HepG2 (cell line): ENCODE data around the gene CBX5. TPM values are rescaled to one million over a fixed set of nuclear protein-coding genes. Genes with fewer than 3 reads are reported as not detected.
A peak's percentile ranks its signal among the peaks of the same experiment; 100 is the strongest.

Experiments used
- BCL6 ChIP-seq: IDR thresholded peaks from 2 replicates; pipeline ENCODE4 v1.6.1; 2016; ENCODE audit warnings: missing genetic modification reagents, missing compliant biosample characterization
- CEBPG ChIP-seq: IDR thresholded peaks from 2 replicates; pipeline ENCODE4 v1.6.1; 2016
- CHCHD3 ChIP-seq: sonication (generic); formaldehyde crosslinking; IDR thresholded peaks from 2 replicates; pipeline ENCODE4 v1.8.0; 2022; ENCODE audit warnings: mild to moderate bottlenecking, missing genetic modification reagents, moderate library complexity
- FOSL2 ChIP-seq: sonication (generic); formaldehyde crosslinking; IDR thresholded peaks from 2 replicates; pipeline ENCODE4 v1.4.0; 2020; ENCODE audit warnings: missing genetic modification reagents
- GZF1 ChIP-seq: sonication (generic); formaldehyde crosslinking; IDR thresholded peaks from 2 replicates; pipeline ENCODE4 v1.5.1; 2020; ENCODE audit warnings: mild to moderate bottlenecking, missing genetic modification reagents
- HMGA1 ChIP-seq: sonication (generic); formaldehyde crosslinking; conservative IDR thresholded peaks from 2 replicates; pipeline ENCODE4 v1.4.0; 2020; ENCODE audit warnings: missing genetic modification reagents
- KDM1A ChIP-seq: IDR thresholded peaks from 2 replicates; pipeline ENCODE4 v1.6.1; 2016; ENCODE audit warnings: missing compliant biosample characterization
- KLF12 ChIP-seq: sonication (generic); formaldehyde crosslinking; IDR thresholded peaks from 2 replicates; pipeline ENCODE4 v1.4.0; 2020; ENCODE audit warnings: missing genetic modification reagents, borderline replicate concordance
- KLF13 ChIP-seq: sonication (generic); formaldehyde crosslinking; IDR thresholded peaks from 2 replicates; pipeline ENCODE4 v1.4.0; 2020; ENCODE audit warnings: mild to moderate bottlenecking, missing genetic modification reagents
- MLX ChIP-seq: IDR thresholded peaks from 2 replicates; pipeline ENCODE4 v1.6.1; 2016
- NFE2L1 ChIP-seq: sonication (generic); formaldehyde crosslinking; IDR thresholded peaks from 2 replicates; pipeline ENCODE4 v1.4.0; 2020; ENCODE audit warnings: missing genetic modification reagents, mild to moderate bottlenecking, borderline replicate concordance
- SKIL ChIP-seq: sonication (generic); formaldehyde crosslinking; IDR thresholded peaks from 2 replicates; pipeline ENCODE4 v1.8.0; 2022; ENCODE audit warnings: missing genetic modification reagents, mild to moderate bottlenecking, moderate library complexity, borderline replicate concordance
- THAP11 ChIP-seq: IDR thresholded peaks from 2 replicates; pipeline ENCODE4 v1.6.1; 2016; ENCODE audit warnings: missing biosample characterization, missing genetic modification reagents
- ZBTB7B ChIP-seq: sonication (generic); formaldehyde crosslinking; IDR thresholded peaks from 2 replicates; pipeline ENCODE4 v1.4.0; 2020; ENCODE audit warnings: missing genetic modification reagents
- ZNF124 ChIP-seq: sonication (generic); formaldehyde crosslinking; IDR thresholded peaks from 2 replicates; pipeline ENCODE4 v1.4.0; 2020; ENCODE audit warnings: missing genetic modification reagents
- ZNF275 ChIP-seq: sonication (generic); formaldehyde crosslinking; IDR thresholded peaks from 2 replicates; pipeline ENCODE4 v1.8.0; 2022; ENCODE audit warnings: missing genetic modification reagents, mild to moderate bottlenecking, inconsistent platforms, borderline replicate concordance
- ZNF280D ChIP-seq: sonication (generic); formaldehyde crosslinking; IDR thresholded peaks from 2 replicates; pipeline ENCODE4 v1.5.1; 2020; ENCODE audit warnings: mild to moderate bottlenecking, missing genetic modification reagents
- ZNF44 ChIP-seq: sonication (generic); formaldehyde crosslinking; IDR thresholded peaks from 2 replicates; pipeline ENCODE4 v1.5.1; 2020; ENCODE audit warnings: mild to moderate bottlenecking, missing genetic modification reagents
- ZNF713 ChIP-seq: sonication (generic); formaldehyde crosslinking; IDR thresholded peaks from 2 replicates; pipeline ENCODE4 v1.4.0; 2020; ENCODE audit warnings: mild to moderate bottlenecking, missing genetic modification reagents
- ZNF780A ChIP-seq: sonication (generic); formaldehyde crosslinking; IDR thresholded peaks from 2 replicates; pipeline ENCODE4 v1.8.0; 2022; ENCODE audit warnings: mild to moderate bottlenecking, missing genetic modification reagents, moderate library complexity
- polyA plus RNA-seq, 8 experiments: library from polyadenylated mRNA; depleted of rRNA in 3 of 8; stranded (reverse) in 7 of 8; unstranded in 1 of 8; fragments of >200 nt; fragmentation: Illumina TruSeq in 4 of 8; extraction: Trizol in 4 of 8; gene quantifications; 2 replicates each; pipeline versions ENCODE4 v1.2.1 to v1.2.3, GENCODE V29; 2011 to 2016; ENCODE audit warnings: low read depth in 4 of 8, missing spikeins in 1 of 8, mixed read lengths in 1 of 8; ENCODE audit not compliant: insufficient read depth in 1 of 8
- total RNA-seq, 5 experiments: library from RNA; depleted of rRNA; stranded (reverse); fragments of >200 nt; fragmentation: Illumina TruSeq; extraction: Trizol; gene quantifications; 2 replicates each; pipeline ENCODE4 v1.2.3, GENCODE V29; 2016; ENCODE audit warnings: low read depth in 1 of 5
- TF ChIP-seq, protein P1 (sequence below): sonication (generic); formaldehyde crosslinking; IDR thresholded peaks from 2 replicates; pipeline ENCODE4 v1.4.0; 2020; ENCODE audit warnings: missing genetic modification reagents, borderline replicate concordance

The CBX5 gene
- total and polyA plus RNA-seq, 2 of the 13 experiments (the other 11 are each of a cell fraction or from before 2014, with no cell fraction given) = 16.0 to 22.2 TPM

DNA sequence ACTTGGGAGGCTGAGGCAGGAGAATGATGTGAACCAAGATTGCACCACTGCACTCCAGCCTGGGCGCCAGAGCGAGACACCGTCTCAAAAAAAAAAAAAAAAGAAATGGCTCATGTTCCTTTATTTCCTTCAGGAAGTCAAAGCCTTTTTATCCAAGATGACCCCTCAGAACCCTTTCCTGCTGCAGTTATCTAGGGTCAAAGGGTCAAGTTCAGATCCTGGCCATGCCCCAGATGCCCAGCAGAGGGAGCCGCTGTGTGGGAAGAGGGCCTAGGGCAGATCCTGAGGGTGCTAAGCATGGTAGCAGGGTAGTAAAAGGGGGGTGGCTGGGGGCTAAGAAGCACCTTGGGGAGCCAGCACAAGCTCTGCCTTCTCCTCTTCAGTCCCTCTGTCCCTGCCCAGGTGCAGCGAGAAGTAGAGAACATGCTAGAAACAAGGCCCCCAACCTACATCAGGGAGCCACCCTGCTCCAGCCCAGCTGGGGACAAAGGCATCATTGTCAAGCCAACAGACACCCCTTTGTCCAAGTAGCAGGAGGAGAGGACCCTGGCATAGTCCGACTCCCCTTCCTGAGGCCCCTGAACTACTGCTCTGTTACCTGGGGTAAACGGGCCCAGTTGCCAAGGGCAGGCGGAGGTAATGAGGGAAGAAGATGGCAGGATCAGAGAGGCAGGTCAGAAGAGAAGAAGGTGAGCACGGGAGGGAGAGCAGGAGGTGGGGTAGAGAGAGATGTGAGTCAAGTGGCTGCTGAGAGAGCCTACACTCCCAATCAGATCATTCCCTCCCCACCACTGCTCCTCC lies 14.4 kb upstream of the CBX5 start (continued):
- TF ChIP-seq ZNF44 (CRISPR knock-in tag) = peak; percentile 72; the same call in 1 of the 2 replicates
- no peak for TF ChIP-seq ZNF275 (CRISPR knock-in tag)
- TF ChIP-seq CHCHD3 = no peak
- TF ChIP-seq MLX = no peak
- TF ChIP-seq BCL6 = peak; percentile 65
- peak; percentile 75; the same call in 1 of the 2 replicates for TF ChIP-seq SKIL
- TF ChIP-seq KLF13 (CRISPR knock-in tag) = no peak
- TF ChIP-seq FOSL2 (CRISPR knock-in tag) = peak; percentile 23; the same call in 1 of the 2 replicates
- TF ChIP-seq ZNF780A = no peak
- no peak for TF ChIP-seq ZNF713 (CRISPR knock-in tag)
- TF ChIP-seq ZNF124 = no peak
- TF ChIP-seq HMGA1 (CRISPR knock-in tag) = no peak
- TF ChIP-seq NFE2L1 = no peak
- TF ChIP-seq, protein P1, sequence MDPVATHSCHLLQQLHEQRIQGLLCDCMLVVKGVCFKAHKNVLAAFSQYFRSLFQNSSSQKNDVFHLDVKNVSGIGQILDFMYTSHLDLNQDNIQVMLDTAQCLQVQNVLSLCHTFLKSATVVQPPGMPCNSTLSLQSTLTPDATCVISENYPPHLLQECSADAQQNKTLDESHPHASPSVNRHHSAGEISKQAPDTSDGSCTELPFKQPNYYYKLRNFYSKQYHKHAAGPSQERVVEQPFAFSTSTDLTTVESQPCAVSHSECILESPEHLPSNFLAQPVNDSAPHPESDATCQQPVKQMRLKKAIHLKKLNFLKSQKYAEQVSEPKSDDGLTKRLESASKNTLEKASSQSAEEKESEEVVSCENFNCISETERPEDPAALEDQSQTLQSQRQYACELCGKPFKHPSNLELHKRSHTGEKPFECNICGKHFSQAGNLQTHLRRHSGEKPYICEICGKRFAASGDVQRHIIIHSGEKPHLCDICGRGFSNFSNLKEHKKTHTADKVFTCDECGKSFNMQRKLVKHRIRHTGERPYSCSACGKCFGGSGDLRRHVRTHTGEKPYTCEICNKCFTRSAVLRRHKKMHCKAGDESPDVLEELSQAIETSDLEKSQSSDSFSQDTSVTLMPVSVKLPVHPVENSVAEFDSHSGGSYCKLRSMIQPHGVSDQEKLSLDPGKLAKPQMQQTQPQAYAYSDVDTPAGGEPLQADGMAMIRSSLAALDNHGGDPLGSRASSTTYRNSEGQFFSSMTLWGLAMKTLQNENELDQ (CRISPR knock-in tag) = no peak
- no peak for TF ChIP-seq KLF12 (CRISPR knock-in tag)
- no peak for TF ChIP-seq KDM1A (CRISPR knock-in tag)
- no peak for TF ChIP-seq GZF1 (CRISPR knock-in tag)
- no peak for TF ChIP-seq CEBPG (CRISPR knock-in tag)
- no peak for TF ChIP-seq THAP11 (CRISPR knock-in tag)
- peak; percentile 70 for TF ChIP-seq ZBTB7B
- TF ChIP-seq ZNF280D (CRISPR knock-in tag) = peak; percentile 73; the same call in 1 of the 2 replicates
